ENCODE data around the gene GLI1. TPM values are rescaled to one million over a fixed set of nuclear protein-coding genes. Genes with fewer than 3 reads are reported as not detected.

The GLI1 gene
- polyA plus RNA-seq, 2 donors, result 0.16 to 0.28 TPM

DNA sequence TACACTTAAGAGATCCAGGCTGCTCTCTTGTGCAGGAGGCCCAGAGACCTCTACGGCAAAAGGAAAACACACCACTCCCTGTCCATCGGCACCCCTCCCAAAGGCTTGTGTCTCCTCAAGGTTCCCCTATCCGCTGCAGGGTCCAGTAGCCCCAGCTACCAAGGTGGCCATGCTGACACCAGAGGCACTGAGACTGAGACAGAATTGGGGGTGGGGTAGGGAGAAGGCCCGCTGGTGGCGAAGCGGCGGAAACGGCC is 60.1 kb downstream of the GLI1 start:
- WGBS, 2 donors, result 0 to 2% methylated on average over 8 of the region's 8 CpGs
- Histone ChIP-seq H3K4me1 (ENCODE audit: control insufficient read depth in 2 of 2, insufficient read depth in 2 of 2, low read length in 1 of 2) (peaks cover 0 to 15% of the 10 kb centered on the region in 2 donors), H3K27ac (ENCODE audit: low read depth in 2 of 2, low read length in 1 of 2) (peak overlapping the region; percentile 97 to 99)

GRCh38 chr12:57520053-57520818 is 60.7 kb downstream of the GLI1 start, which contains the start of gene DDIT3:
Gene DDIT3, minus strand, starts transcription at chr12:57520514. Its CDS starts 3,108 bp downstream, at chr12:57517406.
- Histone ChIP-seq H3K4me3 (ENCODE audit: low read depth in 1 of 2, low read length in 2 of 2) (peak within 1 kb of the TSS; percentile 80 to 97), H3K36me3 (ENCODE audit: control insufficient read depth in 2 of 2, insufficient read depth in 2 of 2, low read length in 1 of 2) (peaks cover 15% of the 10 kb centered on the region in 2 donors), H3K27me3 (ENCODE audit: control insufficient read depth in 1 of 2, insufficient read depth in 2 of 2, low read length in 2 of 2) (no peaks in the 10 kb centered on the region), H3K27ac (ENCODE audit: low read depth in 2 of 2, low read length in 1 of 2) (peak within 1 kb of the TSS; percentile 97 to 99), H3K4me1 (ENCODE audit: control insufficient read depth in 2 of 2, insufficient read depth in 2 of 2, low read length in 1 of 2) (peaks cover under 1 to 15% of the 10 kb centered on the region in 2 donors), H3K9me3 (ENCODE audit: control insufficient read depth in 2 of 2, insufficient read depth in 1 of 2, low read depth in 1 of 2, low read length in 1 of 2) (no peaks in the 10 kb centered on the region)
- 1% methylated on average over 49 to 51 of the region's 52 CpGs for WGBS, 2 donors

More for the DNA sequence above, 60.1 kb downstream of the GLI1 start:
- no peaks in the 10 kb centered on the region for H3K9me3 ChIP-seq (ENCODE audit: control insufficient read depth in 2 of 2, insufficient read depth in 1 of 2, low read depth in 1 of 2, low read length in 1 of 2)
- no peaks in the 10 kb centered on the region for H3K27me3 ChIP-seq (ENCODE audit: control insufficient read depth in 1 of 2, insufficient read depth in 2 of 2, low read length in 2 of 2)
- H3K4me3 ChIP-seq (ENCODE audit: low read depth in 1 of 2, low read length in 2 of 2), result peak overlapping the region; percentile 80 to 97
- peaks cover 21% of the 10 kb centered on the region in 2 donors for H3K36me3 ChIP-seq (ENCODE audit: control insufficient read depth in 2 of 2, insufficient read depth in 2 of 2, low read length in 1 of 2)

DNA sequence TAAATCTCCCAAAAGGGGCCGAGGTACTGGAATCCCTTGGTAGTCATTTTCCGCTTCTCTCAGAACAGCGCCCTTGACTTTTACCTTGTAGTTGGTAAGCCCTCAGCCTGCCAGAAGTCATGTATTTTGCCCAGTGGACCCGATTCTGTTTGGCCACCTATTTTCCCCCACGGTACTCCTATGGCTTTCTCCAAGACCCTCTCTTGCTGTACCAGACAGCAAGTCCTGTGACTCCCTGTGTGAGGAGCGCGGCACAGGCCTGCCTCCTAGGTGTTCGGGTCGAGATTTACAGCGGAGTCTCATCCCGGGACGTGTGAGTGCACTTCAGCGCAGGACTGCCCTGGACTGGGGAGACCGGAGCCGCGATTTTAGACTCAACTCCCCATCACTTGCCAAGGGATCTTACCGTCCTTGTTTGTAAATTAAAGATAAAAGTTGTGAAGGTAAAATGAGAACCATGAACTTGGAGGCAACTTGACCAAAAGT is 62.0 kb downstream of the GLI1 start:
- H3K4me1 ChIP-seq (ENCODE audit: control insufficient read depth in 2 of 2, insufficient read depth in 2 of 2, low read length in 1 of 2), result peaks cover 2 to 15% of the 10 kb centered on the region in 2 donors
- peak overlapping the region; percentile 97 to 99 for H3K27ac ChIP-seq (ENCODE audit: low read depth in 2 of 2, low read length in 1 of 2)
- peaks cover 7 to 11% of the 10 kb centered on the region in 2 donors for H3K36me3 ChIP-seq (ENCODE audit: control insufficient read depth in 2 of 2, insufficient read depth in 2 of 2, low read length in 1 of 2)
- H3K4me3 ChIP-seq (ENCODE audit: low read depth in 1 of 2, low read length in 2 of 2), result no peak overlapping the region
- 36 to 44% methylated on average over 17 of the region's 17 CpGs for WGBS, 2 donors
- no peaks in the 10 kb centered on the region for H3K9me3 ChIP-seq (ENCODE audit: control insufficient read depth in 2 of 2, insufficient read depth in 1 of 2, low read depth in 1 of 2, low read length in 1 of 2)
- H3K27me3 ChIP-seq (ENCODE audit: control insufficient read depth in 1 of 2, insufficient read depth in 2 of 2, low read length in 2 of 2), result no peaks in the 10 kb centered on the region

Other genes starting within 250 kb of the GLI1 start
- gene NXPH4, start 243.0 kb upstream of the GLI1 start, polyA plus RNA-seq, result 1 to 10 TPM in 1 of 2 donors, under 1 TPM in 1; 0.73 to 1.3 TPM
- gene SHMT2, start 230.1 kb upstream of the GLI1 start, polyA plus RNA-seq, result 10 to 100 TPM; 19.8 to 69.5 TPM
- 1 to 10 TPM in 1 of 2 donors, under 1 TPM in 1; 0.96 to 1.4 TPM for gene STAC3, start 208.6 kb upstream of the GLI1 start, polyA plus RNA-seq
- 10 to 100 TPM; 10.4 to 12.4 TPM for gene R3HDM2, start 28.7 kb upstream of the GLI1 start, polyA plus RNA-seq
- gene INHBC, start 25.0 kb upstream of the GLI1 start, polyA plus RNA-seq, result under 1 TPM in 1 of 2 donors, not detected in 1; 0.01 TPM
- under 1 TPM in 1 of 2 donors, not detected in 1; 0.01 TPM for gene INHBE, start 4.5 kb upstream of the GLI1 start, polyA plus RNA-seq
- 1 to 10 TPM; 4.3 to 9.2 TPM for gene ARHGAP9, start 20.1 kb downstream of the GLI1 start, polyA plus RNA-seq
- 100 to 1,000 TPM in 1 of 2 donors, 10 to 100 TPM in 1; 74.4 to 106 TPM for gene MARS1, start 28.3 kb downstream of the GLI1 start, polyA plus RNA-seq
- 10 to 100 TPM; 19.8 to 30.7 TPM for gene DDIT3, start 60.7 kb downstream of the GLI1 start, polyA plus RNA-seq
- 10 to 100 TPM; 14.7 to 35.0 TPM for gene MBD6, start 63.0 kb downstream of the GLI1 start, polyA plus RNA-seq
- gene DCTN2, start 87.4 kb downstream of the GLI1 start, polyA plus RNA-seq, result 100 to 1,000 TPM in 1 of 2 donors, 10 to 100 TPM in 1; 77.4 to 159 TPM
- gene KIF5A, start 90.3 kb downstream of the GLI1 start, polyA plus RNA-seq, result under 1 TPM; 0.12 to 0.24 TPM
- 10 to 100 TPM in 1 of 2 donors, 1 to 10 TPM in 1; 9.4 to 20.3 TPM for gene PIP4K2C, start 131.4 kb downstream of the GLI1 start, polyA plus RNA-seq
- gene DTX3, start 145.0 kb downstream of the GLI1 start, polyA plus RNA-seq, result 10 to 100 TPM; 11.6 to 16.7 TPM
- 10 to 100 TPM; 18.4 to 20.8 TPM for gene ARHGEF25, start 151.7 kb downstream of the GLI1 start, polyA plus RNA-seq
- gene B4GALNT1, start 173.4 kb downstream of the GLI1 start, polyA plus RNA-seq, result under 1 TPM; 0.10 to 0.18 TPM
- 100 to 1,000 TPM; 106 to 120 TPM for gene OS9, start 234.3 kb downstream of the GLI1 start, polyA plus RNA-seq